SW 1271 (cell line): ENCODE measurements around the gene PRSS33.

ENCODE experiments used
- DNase-seq, 2 experiments: peaks; one replicate each; lab custom pipeline; 2025; lab: John Stamatoyannopoulos, UW

PRSS33 gene

GRCh38 chr16:2739625-2740430 is 47.5 kb downstream of the PRSS33 start:
- no peak for DNase-seq

DNA sequence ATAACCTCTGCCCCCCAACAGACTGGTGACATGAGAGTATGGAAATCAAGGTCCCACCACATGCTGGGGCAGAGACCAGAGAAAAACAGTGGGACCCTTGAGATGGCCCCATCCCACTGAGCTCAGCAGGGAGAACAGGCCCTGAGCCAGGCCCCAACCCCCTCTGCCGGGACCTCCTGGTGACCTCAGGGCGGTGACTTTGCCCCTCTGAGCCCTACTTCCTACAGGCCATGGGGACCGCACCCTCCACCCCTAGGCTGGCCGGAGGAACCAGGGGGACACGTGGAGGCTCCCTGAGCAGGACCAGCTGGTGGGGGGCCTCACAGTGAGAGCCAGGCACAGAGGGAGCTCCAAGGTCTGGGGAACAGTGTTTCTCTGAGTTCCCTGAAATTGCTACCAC is 48.7 kb downstream of the PRSS33 start:
- no peak for DNase-seq

- no peak for DNase-seq
Measured at GRCh38 chr16:2737895-2738418, 49.4 kb downstream of the PRSS33 start.

DNA sequence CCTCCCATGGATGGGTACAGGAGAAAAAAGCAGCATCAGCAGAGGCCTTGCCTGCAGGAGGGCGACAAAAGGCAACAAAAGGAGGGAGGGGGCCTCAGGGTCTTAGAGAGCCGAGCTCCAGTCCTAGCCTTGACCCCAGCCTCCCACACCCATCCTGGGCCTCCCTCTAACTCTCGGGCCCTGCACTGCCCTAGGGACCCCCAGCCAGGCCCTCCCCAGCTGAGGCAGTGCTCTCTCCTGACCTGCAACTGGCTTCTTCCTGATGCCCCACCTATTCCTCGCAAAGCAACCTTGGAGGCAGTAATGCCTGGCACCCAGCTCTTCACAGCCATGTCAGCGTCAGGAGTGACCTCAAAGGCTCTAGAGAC is 50.1 kb downstream of the PRSS33 start:
- DNase-seq = no peak

DNA sequence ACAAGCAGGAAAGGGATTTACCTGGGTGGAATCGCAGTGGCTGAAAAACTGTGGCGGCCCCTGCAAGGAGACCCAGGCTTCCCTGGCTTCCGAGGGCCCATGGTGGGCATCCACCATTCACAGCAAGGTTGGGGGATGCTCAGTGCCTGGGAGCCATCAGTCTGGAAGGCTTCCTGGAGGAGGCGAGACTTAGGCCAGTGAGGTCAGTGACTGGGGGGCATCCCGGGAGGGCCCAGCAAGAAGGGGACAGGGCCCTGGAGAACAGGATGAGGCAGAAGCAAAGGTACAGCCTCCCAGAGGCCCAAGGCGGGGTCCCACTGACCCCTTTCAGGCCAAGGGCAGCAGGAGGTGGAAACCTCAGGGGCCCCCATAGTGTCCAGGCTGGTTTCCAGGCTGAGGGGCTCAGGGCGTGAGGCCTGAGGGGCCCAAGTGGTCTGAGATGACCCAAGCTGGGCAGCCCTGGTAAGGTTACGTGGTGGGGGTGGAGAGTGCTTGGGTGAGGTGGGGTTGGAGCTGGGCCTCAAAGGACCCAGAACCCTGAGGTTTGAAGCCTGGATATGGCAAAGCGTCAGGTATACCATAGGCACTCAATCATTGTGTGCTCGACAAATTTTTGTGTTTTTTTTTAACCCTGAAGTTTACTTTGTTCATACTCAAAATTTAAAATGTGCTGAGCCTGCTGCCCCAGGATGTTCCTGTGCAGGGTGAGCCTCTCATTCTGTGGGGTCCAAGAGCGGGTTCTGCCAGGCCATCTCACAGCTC is 50.7 kb downstream of the PRSS33 start:
- no peak for DNase-seq

DNA sequence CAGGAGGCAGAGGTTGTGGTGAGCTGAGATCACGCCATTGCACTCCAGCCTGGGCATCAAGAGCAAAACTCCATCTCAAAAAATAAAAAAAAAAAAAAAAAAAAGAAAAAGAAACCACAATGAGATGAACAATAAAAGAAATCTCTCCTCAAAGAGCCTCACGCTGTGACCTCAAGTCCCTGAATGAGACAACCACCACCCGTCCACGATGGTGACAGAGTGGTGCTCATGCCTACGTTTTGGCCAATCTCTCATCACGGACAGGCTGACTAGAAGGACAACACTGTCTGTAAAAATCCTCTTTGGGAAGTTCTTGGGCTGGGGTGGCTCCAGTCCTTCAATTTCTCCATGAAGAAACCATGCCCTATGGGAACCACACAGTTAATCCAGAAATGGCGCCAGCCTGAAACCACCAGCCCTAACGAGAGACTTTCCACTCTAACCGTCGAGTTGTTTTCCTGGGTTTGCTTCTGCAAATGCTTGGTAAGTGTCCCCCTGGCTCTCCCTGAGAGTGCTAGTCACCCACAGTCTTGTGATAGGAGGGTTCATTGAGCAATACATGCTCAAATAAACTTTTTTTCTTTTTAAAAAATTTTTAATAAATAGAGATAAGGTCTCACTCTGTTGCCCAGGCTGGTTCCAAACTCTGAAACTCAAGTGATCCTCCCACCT is 52.4 kb downstream of the PRSS33 start:
- no peak for DNase-seq
